ENCODE results near the gene PRKCE.

The PRKCE gene

DNA sequence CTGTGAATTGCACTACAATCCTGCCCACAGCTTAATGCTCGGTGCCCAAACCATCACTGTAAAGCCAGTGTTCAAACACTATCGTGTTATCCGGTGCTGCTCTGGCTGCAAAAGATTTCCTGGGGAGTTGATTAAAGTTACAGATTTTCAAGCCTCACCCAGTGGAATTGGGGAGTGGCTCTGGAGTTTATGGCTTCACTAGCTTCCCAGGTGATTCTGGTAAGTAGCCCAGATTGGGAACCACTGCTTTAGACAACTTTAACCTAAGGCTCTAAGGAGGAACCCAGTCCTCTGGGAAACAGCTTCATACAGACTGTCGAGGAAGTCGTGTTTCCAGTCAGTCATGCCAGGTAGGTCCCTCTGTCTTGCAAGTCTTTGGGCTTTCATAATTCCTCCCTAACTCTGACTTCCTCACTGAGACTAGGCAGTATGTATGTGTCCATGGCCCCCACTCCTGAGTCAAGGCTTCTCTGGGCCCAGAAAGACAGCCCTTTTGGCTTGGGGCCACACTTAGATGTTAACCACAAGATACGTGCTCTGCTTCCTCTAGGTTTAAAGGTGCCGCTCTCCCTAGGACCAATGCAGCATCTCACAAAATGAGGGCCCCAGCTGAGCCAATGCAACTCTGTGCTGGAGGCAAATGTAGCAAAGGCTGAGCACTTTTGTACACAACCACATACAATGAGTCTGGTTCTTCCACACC is 299.7 kb downstream of the PRKCE start:
- TF ChIP-seq CTCF (IDR thresholded peaks at IDR 0.05; ENCODE audit: low read depth, low read length, missing control alignments) = no peak
- no peaks in the 10 kb centered on the region for H3K27me3 ChIP-seq (replicated peaks)
- H3K27ac ChIP-seq = no peak overlapping the region
- no peak for DNase-seq
- no peak overlapping the region for H3K4me3 ChIP-seq (ENCODE audit: low read depth, low read length)
- H3K36me3 ChIP-seq (replicated peaks) = no peaks in the 10 kb centered on the region
- in situ Hi-C loops (cut with HindIII; ENCODE audit: low pct_ligation_motif_present, low sequenced_read_pairs) = no loop called here

- H3K4me3 ChIP-seq (ENCODE audit: low read depth, low read length) = no peak overlapping the region
- no peak for TF ChIP-seq CTCF (IDR thresholded peaks at IDR 0.05; ENCODE audit: low read depth, low read length, missing control alignments)
- no peaks in the 10 kb centered on the region for H3K36me3 ChIP-seq (replicated peaks)
- H3K27ac ChIP-seq = no peak overlapping the region
- in situ Hi-C loops (cut with HindIII; ENCODE audit: low pct_ligation_motif_present, low sequenced_read_pairs) = no loop called here
- H3K27me3 ChIP-seq (replicated peaks) = no peaks in the 10 kb centered on the region
- no peak for DNase-seq
Observed at GRCh38 chr2:45952591-45952990, 301.1 kb downstream of the PRKCE start.

DNA sequence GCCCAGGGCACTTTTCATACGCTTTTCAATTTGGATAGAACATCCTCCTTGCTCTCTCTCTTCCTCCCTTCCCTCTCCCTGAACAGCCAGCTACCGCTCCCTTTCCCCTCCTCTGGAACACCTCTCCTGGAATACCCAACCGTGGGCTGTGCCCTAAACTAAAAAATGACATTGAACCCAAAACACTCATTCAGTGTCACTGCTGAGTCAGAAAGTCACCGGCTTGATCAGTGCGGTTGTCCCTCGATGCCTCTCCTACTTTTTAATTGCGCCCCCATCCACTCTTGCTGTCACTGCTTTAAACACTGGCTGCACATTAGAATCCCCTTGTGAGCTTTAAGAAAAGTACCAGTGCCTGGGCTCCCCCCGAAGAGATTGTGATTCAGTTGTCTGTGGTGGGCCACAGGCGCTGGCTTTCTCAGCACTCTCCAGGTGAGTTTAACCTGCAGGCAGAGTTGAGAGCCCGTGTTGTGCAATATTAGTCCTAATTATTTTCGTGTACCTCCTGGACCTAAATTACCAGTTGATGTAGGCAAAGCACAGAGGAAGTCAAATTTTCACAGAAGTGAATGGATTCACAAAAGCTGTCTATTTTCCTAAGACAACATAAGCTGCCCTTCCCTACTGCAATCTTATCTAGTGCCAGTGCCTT is 302.0 kb downstream of the PRKCE start:
- in situ Hi-C loops (cut with HindIII; ENCODE audit: low pct_ligation_motif_present, low sequenced_read_pairs) = no loop called here
- no peaks in the 10 kb centered on the region for H3K36me3 ChIP-seq (replicated peaks)
- TF ChIP-seq CTCF (IDR thresholded peaks at IDR 0.05; ENCODE audit: low read depth, low read length, missing control alignments) = no peak
- no peak for DNase-seq
- H3K27me3 ChIP-seq (replicated peaks) = no peaks in the 10 kb centered on the region
- no peak overlapping the region for H3K27ac ChIP-seq
- no peak overlapping the region for H3K4me3 ChIP-seq (ENCODE audit: low read depth, low read length)

DNA sequence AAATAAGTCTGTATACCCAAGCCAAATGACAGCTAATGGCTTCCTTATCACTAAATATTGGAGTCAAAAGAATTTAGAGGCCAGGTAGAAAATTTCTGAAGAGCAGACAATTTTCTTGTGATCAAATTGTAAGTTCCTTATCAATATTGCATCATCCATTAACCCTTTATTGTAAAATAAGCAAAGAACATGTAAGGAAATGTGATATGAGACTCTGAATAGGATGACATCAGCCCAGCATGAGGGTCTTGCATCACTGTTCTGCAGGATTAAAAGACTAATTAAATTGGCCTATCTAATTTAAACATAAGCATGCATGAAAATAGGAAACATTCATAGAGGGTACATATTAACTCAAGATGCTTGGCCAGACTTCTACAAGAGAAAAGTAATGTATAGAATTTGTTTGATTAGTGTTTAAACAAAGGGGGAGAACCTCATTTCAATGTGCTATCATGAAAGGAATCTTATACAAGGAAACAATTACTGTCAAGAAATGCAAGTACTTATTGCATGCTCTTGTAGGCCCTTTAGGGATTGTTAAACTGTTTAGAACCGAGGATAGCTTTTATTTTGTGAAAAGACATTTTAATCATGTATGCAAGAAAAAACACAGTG is 302.9 kb downstream of the PRKCE start:
- no peak for DNase-seq
- TF ChIP-seq CTCF (IDR thresholded peaks at IDR 0.05; ENCODE audit: low read depth, low read length, missing control alignments) = no peak
- Histone ChIP-seq H3K27ac (no peak overlapping the region), H3K36me3 (replicated peaks) (no peaks in the 10 kb centered on the region), H3K4me3 (ENCODE audit: low read depth, low read length) (no peak overlapping the region), H3K27me3 (replicated peaks) (no peaks in the 10 kb centered on the region)
- in situ Hi-C loops (cut with HindIII; ENCODE audit: low pct_ligation_motif_present, low sequenced_read_pairs) = no loop called here

DNA sequence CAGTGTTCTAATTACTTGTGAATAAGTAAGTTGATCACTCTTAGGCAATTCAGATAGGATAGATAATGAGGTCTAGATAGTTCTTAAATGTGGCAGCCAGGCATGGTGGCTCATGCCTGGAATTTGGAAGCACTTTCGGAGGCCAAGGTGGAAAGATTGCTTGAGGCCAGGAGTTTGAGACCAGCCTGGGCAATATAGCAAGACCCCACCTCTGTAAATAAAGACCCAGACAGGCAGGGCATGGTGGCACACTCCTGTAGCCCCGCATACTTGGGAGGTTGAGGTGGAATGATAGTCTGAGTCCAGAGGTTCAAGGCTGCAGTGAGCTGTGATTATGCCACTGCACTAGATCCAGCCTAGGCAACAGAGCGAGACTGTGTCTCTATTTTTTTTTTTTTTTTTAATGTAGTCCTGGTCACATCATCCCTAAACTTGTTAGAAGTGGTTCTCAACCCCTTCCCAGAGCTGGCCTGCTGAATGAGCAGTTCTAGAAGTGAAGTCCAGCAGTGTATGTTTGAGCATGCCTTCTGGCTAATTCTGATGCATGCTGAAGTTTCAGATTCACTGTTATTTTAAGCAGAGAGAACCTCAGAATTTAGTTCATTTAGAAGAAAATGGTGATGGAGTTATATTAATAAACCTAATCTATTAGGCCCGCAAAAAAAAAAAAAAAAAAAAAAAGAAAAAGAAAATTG is 306.2 kb downstream of the PRKCE start:
- Histone ChIP-seq H3K4me3 (ENCODE audit: low read depth, low read length) (no peak overlapping the region), H3K27ac (no peak overlapping the region), H3K27me3 (replicated peaks) (no peaks in the 10 kb centered on the region), H3K36me3 (replicated peaks) (no peaks in the 10 kb centered on the region)
- in situ Hi-C loops (cut with HindIII; ENCODE audit: low pct_ligation_motif_present, low sequenced_read_pairs) = no loop called here
- no peak for DNase-seq
- TF ChIP-seq CTCF (IDR thresholded peaks at IDR 0.05; ENCODE audit: low read depth, low read length, missing control alignments) = no peak
